ENCODE results near the gene RPUSD4. TPM values are rescaled to one million over a fixed set of nuclear protein-coding genes. Genes with fewer than 3 reads are reported as not detected.

The RPUSD4 gene
- polyA plus RNA-seq, 2 of the 4 experiments (the other 2 are of a cell fraction), result 15.4 to 16.2 TPM

DNA sequence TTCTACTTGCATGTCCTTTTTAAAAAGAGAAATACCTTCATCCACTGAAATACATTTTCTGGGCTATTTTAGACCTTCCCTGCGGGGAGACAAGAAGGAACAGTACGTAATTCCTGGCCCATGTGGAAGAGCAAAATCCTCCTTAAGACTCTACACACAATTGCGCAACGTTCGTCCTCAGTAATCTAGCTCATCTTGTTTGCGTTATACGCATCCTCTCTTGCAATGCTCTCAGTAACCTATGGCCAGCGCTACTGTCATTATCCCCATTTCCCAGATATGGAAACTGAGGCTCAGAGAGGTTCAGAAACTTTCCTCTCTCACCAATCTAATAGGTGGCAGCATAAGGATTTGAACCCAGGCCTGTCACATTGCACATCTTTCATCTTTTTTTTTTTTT is 54.6 kb downstream of the RPUSD4 start:
- ChIA-PET POLR2A (no interaction called here), CTCF (interaction anchor here (1.3 kb wide), 1 partner anchor 37 kb away, joined by 4 read pairs; no protein-coding TSS in a partner anchor)
- ATAC-seq (no peak), FAIRE-seq (no peak), DNase-seq (ENCODE audit: low read depth in 1 of 2, low spot score in 1 of 2) (no peak)
- Histone ChIP-seq H3K9me3 (0 out of 3 replicates have a peak, but pooled peaks cover 3% of the 10 kb centered on the region), H3K4me3 (no peak overlapping the region), H3K27ac (no peak overlapping the region), H3K4me2 (no peak overlapping the region), H3K4me1 (no peaks in the 10 kb centered on the region)
- 79% methylated on average over 8 of the region's 8 CpGs for WGBS (ENCODE audit: missing lambda C conversion rate)
- TF ChIP-seq RAD21 (conservative IDR thresholded peaks at IDR 0.05 in 1 of 2, IDR thresholded peaks at IDR 0.05 in 1 of 2) (no peak), NFE2L2 (conservative IDR thresholded peaks at IDR 0.05; ENCODE audit: low read length) (no peak), CBX8 (IDR thresholded peaks at IDR 0.05) (no peak), CEBPB (IDR thresholded peaks at IDR 0.05) (peak in 1 of 2 experiments; percentile 69; a peak in 3 of 4 replicates)

- ChIA-PET POLR2A (no interaction called here), CTCF (interaction anchor here (1.0 to 1.5 kb wide), 4 partner anchors 9 to 94 kb away, joined by 3 to 4 read pairs (median 3); no protein-coding TSS in a partner anchor)
- FAIRE-seq (no peak), DNase-seq (ENCODE audit: low read depth in 1 of 2, low spot score in 1 of 2) (no peak), ATAC-seq (no peak)
- TF ChIP-seq HEYL (CRISPR knock-in tag; IDR thresholded peaks at IDR 0.05) (no peak), FOSB (CRISPR knock-in tag; IDR thresholded peaks at IDR 0.05) (no peak), SMC3 (IDR thresholded peaks at IDR 0.05) (no peak), MYC (IDR thresholded peaks at IDR 0.05; ENCODE audit: borderline replicate concordance, low read length) (no peak), ZFP36 (IDR thresholded peaks at IDR 0.05; ENCODE audit: borderline replicate concordance, partially characterized antibody) (no peak), MAZ (IDR thresholded peaks at IDR 0.05; ENCODE audit: borderline replicate concordance, low read depth, low read length) (no peak), ZC3H11A (IDR thresholded peaks at IDR 0.05) (no peak), EHMT2 (IDR thresholded peaks at IDR 0.05; ENCODE audit: low read depth) (no peak), HOXB5 (CRISPR knock-in tag; IDR thresholded peaks at IDR 0.05) (no peak), CHD2 (IDR thresholded peaks at IDR 0.05; ENCODE audit: low read length, partially characterized antibody) (no peak), CBX2 (IDR thresholded peaks at IDR 0.05; ENCODE audit: borderline replicate concordance, low read depth) (no peak), GATA3 (IDR thresholded peaks at IDR 0.05; ENCODE audit: borderline replicate concordance) (no peak), KDM5A (IDR thresholded peaks at IDR 0.05) (no peak), PBX3 (IDR thresholded peaks at IDR 0.05) (no peak), TFCP2L1 (CRISPR knock-in tag; IDR thresholded peaks at IDR 0.05) (no peak), TP53 (CRISPR knock-in tag; IDR thresholded peaks at IDR 0.05) (no peak), RFX5 (IDR thresholded peaks at IDR 0.05) (no peak)
- TF ChIP-seq, protein P1, sequence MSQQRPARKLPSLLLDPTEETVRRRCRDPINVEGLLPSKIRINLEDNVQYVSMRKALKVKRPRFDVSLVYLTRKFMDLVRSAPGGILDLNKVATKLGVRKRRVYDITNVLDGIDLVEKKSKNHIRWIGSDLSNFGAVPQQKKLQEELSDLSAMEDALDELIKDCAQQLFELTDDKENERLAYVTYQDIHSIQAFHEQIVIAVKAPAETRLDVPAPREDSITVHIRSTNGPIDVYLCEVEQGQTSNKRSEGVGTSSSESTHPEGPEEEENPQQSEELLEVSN (IDR thresholded peaks at IDR 0.05; ENCODE audit: borderline replicate concordance, low read depth), result no peak
- H3K27ac ChIP-seq, result no peak overlapping the region
- no peaks in the 10 kb centered on the region for H3K4me1 ChIP-seq
- no peak overlapping the region for H3K4me2 ChIP-seq
- 84% methylated on average over 28 of the region's 28 CpGs for WGBS (ENCODE audit: missing lambda C conversion rate)
- 0 out of 3 replicates have a peak, but pooled peaks cover 3% of the 10 kb centered on the region for H3K9me3 ChIP-seq
- no peak overlapping the region for H3K4me3 ChIP-seq
Observed at GRCh38 chr11:126155402-126156187, 55.9 kb downstream of the RPUSD4 start.

DNA sequence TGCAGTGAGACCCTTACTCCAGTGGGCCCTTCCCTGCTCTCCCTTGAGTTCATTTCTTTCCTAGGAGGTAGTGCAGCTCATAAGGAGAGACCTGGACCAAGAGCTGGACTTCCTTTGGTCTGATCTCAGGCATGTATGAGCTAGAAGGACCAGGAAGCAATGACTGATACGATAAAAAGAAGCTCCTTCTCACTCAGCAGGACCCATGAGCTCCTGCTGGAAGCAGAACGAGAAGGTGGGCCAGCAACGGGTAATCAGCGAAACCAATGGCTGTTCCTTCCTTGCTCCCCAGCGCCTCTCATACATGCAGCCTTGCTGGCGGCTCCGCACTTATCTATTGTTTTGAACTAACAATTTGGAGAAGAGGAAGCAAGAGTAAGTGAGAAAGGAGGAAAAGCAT is 56.8 kb downstream of the RPUSD4 start:
- no peak for DNase-seq (ENCODE audit: low read depth in 1 of 2, low spot score in 1 of 2)
- 85% methylated on average over 7 of the region's 7 CpGs for WGBS (ENCODE audit: missing lambda C conversion rate)
- 0 out of 3 replicates have a peak, but pooled peaks cover 3% of the 10 kb centered on the region for H3K9me3 ChIP-seq
- no peak for ATAC-seq
- no peak overlapping the region for H3K4me2 ChIP-seq
- CTCF ChIA-PET, result interaction anchor here (1.3 to 1.5 kb wide), 4 partner anchors 10 to 93 kb away, joined by 3 to 4 read pairs (median 3); no protein-coding TSS in a partner anchor
- no peak for FAIRE-seq
- no peaks in the 10 kb centered on the region for H3K4me1 ChIP-seq
- no peak overlapping the region for H3K27ac ChIP-seq
- no peak overlapping the region for H3K4me3 ChIP-seq
- TF ChIP-seq CBX2 (IDR thresholded peaks at IDR 0.05; ENCODE audit: borderline replicate concordance, low read depth), result no peak
- no peak for TF ChIP-seq HDAC2 (IDR thresholded peaks at IDR 0.05)
- TF ChIP-seq ZC3H11A (IDR thresholded peaks at IDR 0.05), result no peak
- TF ChIP-seq BHLHE40 (IDR thresholded peaks at IDR 0.05; ENCODE audit: low read depth, low read length), result no peak
- no peak for TF ChIP-seq PBX3 (IDR thresholded peaks at IDR 0.05)
- no peak for TF ChIP-seq FOSL2 (IDR thresholded peaks at IDR 0.05)
- TF ChIP-seq FOSL2 (CRISPR knock-in tag; IDR thresholded peaks at IDR 0.05), result no peak
- no peak for TF ChIP-seq SREBF2 (IDR thresholded peaks at IDR 0.05)
- TF ChIP-seq, protein P2, sequence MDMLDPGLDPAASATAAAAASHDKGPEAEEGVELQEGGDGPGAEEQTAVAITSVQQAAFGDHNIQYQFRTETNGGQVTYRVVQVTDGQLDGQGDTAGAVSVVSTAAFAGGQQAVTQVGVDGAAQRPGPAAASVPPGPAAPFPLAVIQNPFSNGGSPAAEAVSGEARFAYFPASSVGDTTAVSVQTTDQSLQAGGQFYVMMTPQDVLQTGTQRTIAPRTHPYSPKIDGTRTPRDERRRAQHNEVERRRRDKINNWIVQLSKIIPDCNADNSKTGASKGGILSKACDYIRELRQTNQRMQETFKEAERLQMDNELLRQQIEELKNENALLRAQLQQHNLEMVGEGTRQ (IDR thresholded peaks at IDR 0.05), result no peak
- TF ChIP-seq CEBPB (IDR thresholded peaks at IDR 0.05), result no peak
- TF ChIP-seq RAD21 (conservative IDR thresholded peaks at IDR 0.05 in 1 of 2, IDR thresholded peaks at IDR 0.05 in 1 of 2), result no peak
- no peak for TF ChIP-seq HOXA7 (CRISPR knock-in tag; IDR thresholded peaks at IDR 0.05)
- TF ChIP-seq JUN (IDR thresholded peaks at IDR 0.05), result no peak
- TF ChIP-seq, protein P3, sequence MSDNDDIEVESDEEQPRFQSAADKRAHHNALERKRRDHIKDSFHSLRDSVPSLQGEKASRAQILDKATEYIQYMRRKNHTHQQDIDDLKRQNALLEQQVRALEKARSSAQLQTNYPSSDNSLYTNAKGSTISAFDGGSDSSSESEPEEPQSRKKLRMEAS (IDR thresholded peaks at IDR 0.05), result no peak
- no peak for TF ChIP-seq RCOR1 (IDR thresholded peaks at IDR 0.05; ENCODE audit: low read depth, low read length)
- POLR2A ChIA-PET, result no interaction called here

All from A549 (cell line).